A673 (cell line): ENCODE measurements around the gene SETDB2. TPM values are rescaled to one million over a fixed set of nuclear protein-coding genes. Genes with fewer than 3 reads are reported as not detected.

ENCODE experiments used
- BruUV-seq: library from RNA; stranded (reverse); fragments of 400-500 nt; replicated peaks from 2 replicates; lab custom pipeline; 2021; lab: Mats Ljungman, UMichigan
- CTCF ChIA-PET: fragments of 300-600 bp; sonication (Branson Sonifier 250); formaldehyde crosslinking; loops from one replicate; lab custom pipeline; 2022; ENCODE audit warnings: antibody characterized with exemption; lab: Charles Lee
- POLR2A ChIA-PET: fragments of 300-600 bp; sonication (Branson Sonifier 250); formaldehyde crosslinking; loops from one replicate; lab custom pipeline; 2022; ENCODE audit warnings: antibody characterized with exemption; ENCODE audit not compliant: low non-redundant PET; lab: Charles Lee
- DNase-seq: peaks from one replicate; pipeline ENCODE4 v3.0.0-alpha.2; 2015; ENCODE audit warnings: low spot score
- H3K27ac ChIP-seq: fragments of 200-600 bp; sonication (generic); 2 replicates; pipeline ENCODE4 v1.5.1; 2016; ENCODE audit warnings: mixed run types, low read depth, mild to moderate bottlenecking, mixed read lengths, antibody characterized with exemption, low read length; ENCODE audit not compliant: poor library complexity, severe bottlenecking
- H3K27me3 ChIP-seq: fragments of 200-600 bp; sonication (generic); replicated peaks from 2 replicates; pipeline ENCODE4 v1.6.1; 2017; ENCODE audit warnings: mixed run types, low read depth, mild to moderate bottlenecking, mixed read lengths, antibody characterized with exemption, low read length; ENCODE audit not compliant: insufficient read depth, poor library complexity
- H3K36me3 ChIP-seq: fragments of 200-600 bp; sonication (generic); 2 replicates; pipeline ENCODE4 v1.6.1; 2016; ENCODE audit warnings: mixed run types, mild to moderate bottlenecking, mixed read lengths, antibody characterized with exemption, low read length; ENCODE audit not compliant: insufficient read depth, poor library complexity, severe bottlenecking
- H3K4me1 ChIP-seq: fragments of 200-600 bp; sonication (generic); 2 replicates; pipeline ENCODE4 v1.6.1; 2017; ENCODE audit warnings: mixed run types, mild to moderate bottlenecking, mixed read lengths, antibody characterized with exemption, low read length; ENCODE audit not compliant: insufficient read depth, poor library complexity, severe bottlenecking
- H3K4me3 ChIP-seq: fragments of 200-600 bp; sonication (generic); 2 replicates; pipeline ENCODE4 v1.5.1; 2016; ENCODE audit warnings: low read depth, mixed run types, mild to moderate bottlenecking, mixed read lengths, low read length; ENCODE audit not compliant: poor library complexity, severe bottlenecking
- H3K9me3 ChIP-seq: fragments of 200-600 bp; sonication (generic); 2 replicates; pipeline ENCODE4 v1.6.1; 2016; ENCODE audit warnings: mixed run types, low read depth, mild to moderate bottlenecking, mixed read lengths, antibody characterized with exemption, low read length; ENCODE audit not compliant: poor library complexity, severe bottlenecking
- EZH2 ChIP-seq: fragments of 200-600 bp; sonication (generic); IDR thresholded peaks from 2 replicates; pipeline ENCODE4 v1.6.1; 2017; ENCODE audit warnings: borderline replicate concordance, low read depth, mild to moderate bottlenecking, mixed read lengths, antibody characterized with exemption, low read length; ENCODE audit not compliant: poor library complexity, severe bottlenecking
- intact Hi-C: fragments of 100-400 bp; cut with micrococcal nuclease; formaldehyde crosslinking; loops from one replicate; pipeline ENCODE4 v1.10.0; 2022; ENCODE audit not compliant: unreplicated experiment
- total RNA-seq: library from RNA; stranded (reverse); gene quantifications from 2 replicates; pipeline ENCODE4 v1.2.3, GENCODE V29; 2021
- TF ChIP-seq, protein P1 (sequence below): fragments of 300-800, 200-600 bp; sonication (generic); conservative IDR thresholded peaks from 2 replicates; pipeline ENCODE4 v1.5.1; 2017; ENCODE audit warnings: low read depth, mild to moderate bottlenecking, antibody characterized with exemption, low read length, moderate library complexity, mixed read lengths

SETDB2 gene
- total RNA-seq, 1 experiment from 2014 or later: 3.8 TPM

DNA sequence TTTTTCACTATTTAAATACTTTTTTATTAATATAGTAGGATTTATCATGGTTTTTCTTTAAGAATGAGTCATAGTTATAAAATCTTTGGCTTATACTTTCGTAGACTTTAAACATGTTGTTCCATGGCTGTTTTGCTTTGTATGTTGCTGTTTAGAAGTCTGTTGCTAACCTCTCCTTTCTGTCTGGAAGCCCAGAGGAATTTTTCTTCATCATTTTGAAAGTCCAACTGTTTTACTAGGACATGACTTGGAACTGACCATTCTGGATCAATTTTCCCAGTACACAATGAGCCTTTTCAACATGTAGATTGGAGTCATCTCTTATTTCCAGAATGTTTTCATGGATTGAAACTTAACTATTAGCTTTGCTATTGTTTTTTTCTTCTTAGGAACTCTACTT is 8.1 kb upstream of the SETDB2 start:
- Histone ChIP-seq H3K4me1 (no peaks in the 10 kb centered on the region), H3K27me3 (no peaks in the 10 kb centered on the region), H3K9me3 (no peaks in the 10 kb centered on the region), H3K4me3 (no peak overlapping the region), H3K27ac (no peak overlapping the region), H3K36me3 (no peaks in the 10 kb centered on the region)
- TF ChIP-seq, protein P1, sequence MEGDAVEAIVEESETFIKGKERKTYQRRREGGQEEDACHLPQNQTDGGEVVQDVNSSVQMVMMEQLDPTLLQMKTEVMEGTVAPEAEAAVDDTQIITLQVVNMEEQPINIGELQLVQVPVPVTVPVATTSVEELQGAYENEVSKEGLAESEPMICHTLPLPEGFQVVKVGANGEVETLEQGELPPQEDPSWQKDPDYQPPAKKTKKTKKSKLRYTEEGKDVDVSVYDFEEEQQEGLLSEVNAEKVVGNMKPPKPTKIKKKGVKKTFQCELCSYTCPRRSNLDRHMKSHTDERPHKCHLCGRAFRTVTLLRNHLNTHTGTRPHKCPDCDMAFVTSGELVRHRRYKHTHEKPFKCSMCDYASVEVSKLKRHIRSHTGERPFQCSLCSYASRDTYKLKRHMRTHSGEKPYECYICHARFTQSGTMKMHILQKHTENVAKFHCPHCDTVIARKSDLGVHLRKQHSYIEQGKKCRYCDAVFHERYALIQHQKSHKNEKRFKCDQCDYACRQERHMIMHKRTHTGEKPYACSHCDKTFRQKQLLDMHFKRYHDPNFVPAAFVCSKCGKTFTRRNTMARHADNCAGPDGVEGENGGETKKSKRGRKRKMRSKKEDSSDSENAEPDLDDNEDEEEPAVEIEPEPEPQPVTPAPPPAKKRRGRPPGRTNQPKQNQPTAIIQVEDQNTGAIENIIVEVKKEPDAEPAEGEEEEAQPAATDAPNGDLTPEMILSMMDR: no peak
- no peak for TF ChIP-seq EZH2
- intact Hi-C loops: no loop called here
- ChIA-PET CTCF (interaction anchor here (0.6 kb wide), 2 partner anchors 68 to 240 kb away, joined by 9 to 11 read pairs; no protein-coding TSS in a partner anchor), POLR2A (no interaction called here)
- no TSS peak for BruUV-seq
- DNase-seq: no peak

DNA sequence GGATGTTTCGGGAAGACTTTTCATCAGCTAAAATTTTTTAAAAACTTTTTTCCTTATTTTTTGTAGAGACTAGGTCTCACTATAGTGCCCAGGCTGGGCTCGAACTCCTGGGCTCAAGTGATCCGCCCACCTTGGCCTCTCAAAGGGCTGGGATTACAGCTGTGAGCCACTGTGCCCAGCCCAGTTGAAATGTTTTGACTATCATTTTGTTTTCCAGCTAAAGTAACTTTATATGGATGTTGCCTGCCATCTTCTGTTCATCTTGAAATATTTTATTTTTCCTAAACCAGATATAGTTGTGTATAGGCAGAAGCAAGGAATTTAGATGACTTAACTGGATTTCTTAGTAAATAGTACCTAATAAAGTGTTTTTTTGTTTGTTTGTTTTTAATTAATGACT is 7.2 kb upstream of the SETDB2 start:
- Histone ChIP-seq H3K27me3 (no peaks in the 10 kb centered on the region), H3K9me3 (no peaks in the 10 kb centered on the region), H3K36me3 (no peaks in the 10 kb centered on the region), H3K27ac (no peak overlapping the region), H3K4me1 (no peaks in the 10 kb centered on the region), H3K4me3 (no peak overlapping the region)
- no peak for DNase-seq
- BruUV-seq: no TSS peak
- ChIA-PET CTCF (no interaction called here), POLR2A (no interaction called here)
- intact Hi-C loops: no loop called here
- no peak for TF ChIP-seq EZH2
- TF ChIP-seq, protein P1: no peak

DNA sequence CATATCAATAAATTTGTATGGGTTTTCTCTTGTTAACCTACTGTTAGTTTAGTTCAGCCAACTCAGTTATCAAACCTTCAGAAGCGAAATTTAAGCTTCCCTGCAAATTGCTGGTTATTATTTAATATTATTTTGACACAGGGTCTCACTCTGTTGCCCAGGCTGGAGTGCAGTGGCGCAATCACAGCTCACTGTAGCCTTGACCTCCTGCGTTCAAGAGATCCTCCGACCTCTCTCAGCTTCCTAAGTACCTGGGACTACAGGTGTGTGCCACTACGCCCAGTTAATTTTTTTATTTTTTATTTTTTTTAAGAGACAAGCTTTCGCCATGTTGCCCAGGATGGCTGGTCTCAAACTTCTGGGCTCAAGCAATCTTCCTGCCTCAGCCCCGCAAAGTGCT is 6.4 kb upstream of the SETDB2 start:
- POLR2A ChIA-PET: no interaction called here
- BruUV-seq: no TSS peak
- DNase-seq: no peak
- Histone ChIP-seq H3K9me3 (no peaks in the 10 kb centered on the region), H3K27ac (no peak overlapping the region), H3K27me3 (no peaks in the 10 kb centered on the region), H3K4me3 (no peak overlapping the region), H3K36me3 (no peaks in the 10 kb centered on the region), H3K4me1 (peaks cover 2% of the 10 kb centered on the region)
- CTCF ChIA-PET: no interaction called here
- TF ChIP-seq, protein P1: no peak
- TF ChIP-seq EZH2: no peak
- intact Hi-C loops: no loop called here
